HEK293T (cell line): ENCODE data around the gene LRGUK.
A peak's percentile ranks its signal among the peaks of the same experiment; 100 is the strongest.

ENCODE experiments used
- CTCF ChIA-PET: fragments of 350-600 bp; formaldehyde crosslinking; extraction: SDS; loops from one replicate; lab custom pipeline; 2021; ENCODE audit warnings: antibody characterized with exemption, inconsistent platforms; lab: Yijun Ruan, JAX
- POLR2A ChIA-PET: fragments of 350-600 bp; formaldehyde crosslinking; extraction: SDS; loops from one replicate; lab custom pipeline; 2020; ENCODE audit warnings: antibody characterized with exemption, inconsistent platforms; lab: Yijun Ruan, JAX
- DNase-seq: peaks from one replicate; pipeline ENCODE4 v3.0.0; 2012; ENCODE audit warnings: mixed read lengths; ENCODE audit errors: extremely low spot score
- ARNT ChIP-seq: fragments of 450-650 bp; IDR thresholded peaks from 2 replicates; pipeline ENCODE4 v1.6.1; 2017; ENCODE audit warnings: mild to moderate bottlenecking
- BHLHE40 ChIP-seq: fragments of 450-650 bp; IDR thresholded peaks from 2 replicates; pipeline ENCODE4 v1.6.1; 2016; ENCODE audit warnings: mild to moderate bottlenecking, moderate library complexity, borderline replicate concordance
- CTBP1 ChIP-seq: fragments of 450-650 bp; IDR thresholded peaks from 2 replicates; pipeline ENCODE4 v1.6.1; 2016; ENCODE audit warnings: borderline replicate concordance
- ELF4 ChIP-seq: fragments of 450-650 bp; IDR thresholded peaks from 2 replicates; pipeline ENCODE4 v1.6.1; 2017; ENCODE audit warnings: antibody characterized with exemption
- FOXA1 ChIP-seq: fragments of 450-650 bp; IDR thresholded peaks from 2 replicates; pipeline ENCODE4 v1.6.1; 2016; ENCODE audit warnings: mild to moderate bottlenecking
- FOXK2 ChIP-seq: fragments of 450-650 bp; IDR thresholded peaks from 2 replicates; pipeline ENCODE4 v1.6.1; 2016; ENCODE audit warnings: mild to moderate bottlenecking
- FOXM1 ChIP-seq: fragments of 450-650 bp; IDR thresholded peaks from 2 replicates; pipeline ENCODE4 v1.6.1; 2017; ENCODE audit warnings: mild to moderate bottlenecking, borderline replicate concordance
- HDGF ChIP-seq: fragments of 450-650 bp; IDR thresholded peaks from 2 replicates; pipeline ENCODE4 v1.6.1; 2017; ENCODE audit warnings: antibody characterized with exemption, borderline replicate concordance
- L3MBTL2 ChIP-seq: fragments of 450-650 bp; conservative IDR thresholded peaks from 2 replicates; pipeline ENCODE4 v1.6.1; 2016; ENCODE audit warnings: mild to moderate bottlenecking
- LEF1 ChIP-seq: fragments of 450-650 bp; IDR thresholded peaks from 2 replicates; pipeline ENCODE4 v1.6.1; 2017; ENCODE audit warnings: mild to moderate bottlenecking, borderline replicate concordance
- NFRKB ChIP-seq: fragments of 450-650 bp; IDR thresholded peaks from 2 replicates; pipeline ENCODE4 v1.6.1; 2016; ENCODE audit warnings: mild to moderate bottlenecking, moderate library complexity
- SP1 ChIP-seq: fragments of 450-650 bp; IDR thresholded peaks from 2 replicates; pipeline ENCODE4 v1.6.1; 2017
- SUZ12 ChIP-seq: fragments of 450-650 bp; IDR thresholded peaks from 2 replicates; pipeline ENCODE4 v1.6.1; 2016; ENCODE audit warnings: mild to moderate bottlenecking
- TARDBP ChIP-seq: fragments of 450-650 bp; IDR thresholded peaks from 2 replicates; pipeline ENCODE4 v1.6.1; 2016
- ZNF384 ChIP-seq: fragments of 450-650 bp; IDR thresholded peaks from 2 replicates; pipeline ENCODE4 v1.6.1; 2016
- TF ChIP-seq, protein P1 (sequence below): fragments of 450-650 bp; IDR thresholded peaks from 2 replicates; pipeline ENCODE4 v1.6.1; 2016

The LRGUK gene

DNA sequence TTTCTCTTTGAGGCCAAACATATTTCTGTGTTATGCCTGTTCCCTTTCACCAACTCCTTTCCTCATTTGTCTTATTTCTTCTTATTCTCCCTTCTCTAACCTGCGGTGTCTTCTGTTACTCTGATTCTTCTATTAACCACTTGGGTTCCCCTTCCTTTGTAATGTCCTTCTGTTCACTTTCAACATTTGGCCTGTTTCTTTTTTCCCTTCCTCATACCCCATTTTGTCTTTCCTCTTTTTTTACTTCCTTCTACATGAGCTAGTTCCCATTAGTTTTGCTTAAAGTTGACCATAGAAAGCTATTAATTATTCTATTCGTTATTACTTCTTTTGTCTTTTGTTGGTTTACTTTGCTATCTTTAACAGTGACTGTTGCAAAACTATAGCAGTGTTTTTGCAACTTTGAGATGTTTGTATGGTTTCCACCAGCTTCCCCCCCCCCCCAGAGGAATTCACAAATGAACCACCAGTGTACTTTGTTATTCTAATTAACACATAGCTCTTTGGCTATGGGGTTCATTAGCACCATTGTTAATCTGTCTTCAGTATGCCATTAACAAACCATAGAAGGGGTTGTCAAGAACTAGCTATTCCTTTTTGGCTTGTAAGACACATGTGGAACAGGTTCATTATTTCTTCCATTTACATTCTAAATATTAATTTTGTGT is 2.9 kb downstream of the LRGUK start:
- POLR2A ChIA-PET: no interaction called here
- CTCF ChIA-PET: no interaction called here
- no peak for DNase-seq
- TF ChIP-seq, protein P1, sequence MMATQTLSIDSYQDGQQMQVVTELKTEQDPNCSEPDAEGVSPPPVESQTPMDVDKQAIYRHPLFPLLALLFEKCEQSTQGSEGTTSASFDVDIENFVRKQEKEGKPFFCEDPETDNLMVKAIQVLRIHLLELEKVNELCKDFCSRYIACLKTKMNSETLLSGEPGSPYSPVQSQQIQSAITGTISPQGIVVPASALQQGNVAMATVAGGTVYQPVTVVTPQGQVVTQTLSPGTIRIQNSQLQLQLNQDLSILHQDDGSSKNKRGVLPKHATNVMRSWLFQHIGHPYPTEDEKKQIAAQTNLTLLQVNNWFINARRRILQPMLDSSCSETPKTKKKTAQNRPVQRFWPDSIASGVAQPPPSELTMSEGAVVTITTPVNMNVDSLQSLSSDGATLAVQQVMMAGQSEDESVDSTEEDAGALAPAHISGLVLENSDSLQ: no peak
- TF ChIP-seq CTBP1: no peak
- no peak for TF ChIP-seq L3MBTL2
- TF ChIP-seq SUZ12: no peak

DNA sequence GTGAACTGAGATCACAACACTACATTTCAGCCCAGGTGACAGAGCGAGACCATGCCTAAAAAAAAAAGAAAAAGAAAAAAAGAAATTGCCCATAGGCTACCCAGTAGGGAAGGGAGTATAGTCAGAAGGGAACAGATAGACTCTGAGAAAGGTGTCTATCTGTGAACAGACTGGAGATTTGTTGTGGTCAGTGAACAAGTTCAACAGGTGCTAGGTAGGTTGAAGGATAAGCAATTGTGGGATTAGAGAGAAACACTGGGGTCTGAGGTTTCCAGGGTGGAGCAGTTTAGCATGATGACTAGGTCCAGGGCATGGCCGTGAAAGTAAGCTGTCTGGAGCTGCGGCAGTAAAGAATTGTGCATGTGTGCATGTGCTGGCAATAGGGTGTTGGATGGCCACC is 6.9 kb downstream of the LRGUK start:
- ChIA-PET CTCF (no interaction called here), POLR2A (no interaction called here)
- no peak for TF ChIP-seq CTBP1
- no peak for TF ChIP-seq SUZ12
- TF ChIP-seq ZNF384: no peak
- no peak for TF ChIP-seq ELF4
- no peak for TF ChIP-seq SP1
- TF ChIP-seq FOXA1: no peak
- no peak for TF ChIP-seq HDGF
- no peak for DNase-seq

DNA sequence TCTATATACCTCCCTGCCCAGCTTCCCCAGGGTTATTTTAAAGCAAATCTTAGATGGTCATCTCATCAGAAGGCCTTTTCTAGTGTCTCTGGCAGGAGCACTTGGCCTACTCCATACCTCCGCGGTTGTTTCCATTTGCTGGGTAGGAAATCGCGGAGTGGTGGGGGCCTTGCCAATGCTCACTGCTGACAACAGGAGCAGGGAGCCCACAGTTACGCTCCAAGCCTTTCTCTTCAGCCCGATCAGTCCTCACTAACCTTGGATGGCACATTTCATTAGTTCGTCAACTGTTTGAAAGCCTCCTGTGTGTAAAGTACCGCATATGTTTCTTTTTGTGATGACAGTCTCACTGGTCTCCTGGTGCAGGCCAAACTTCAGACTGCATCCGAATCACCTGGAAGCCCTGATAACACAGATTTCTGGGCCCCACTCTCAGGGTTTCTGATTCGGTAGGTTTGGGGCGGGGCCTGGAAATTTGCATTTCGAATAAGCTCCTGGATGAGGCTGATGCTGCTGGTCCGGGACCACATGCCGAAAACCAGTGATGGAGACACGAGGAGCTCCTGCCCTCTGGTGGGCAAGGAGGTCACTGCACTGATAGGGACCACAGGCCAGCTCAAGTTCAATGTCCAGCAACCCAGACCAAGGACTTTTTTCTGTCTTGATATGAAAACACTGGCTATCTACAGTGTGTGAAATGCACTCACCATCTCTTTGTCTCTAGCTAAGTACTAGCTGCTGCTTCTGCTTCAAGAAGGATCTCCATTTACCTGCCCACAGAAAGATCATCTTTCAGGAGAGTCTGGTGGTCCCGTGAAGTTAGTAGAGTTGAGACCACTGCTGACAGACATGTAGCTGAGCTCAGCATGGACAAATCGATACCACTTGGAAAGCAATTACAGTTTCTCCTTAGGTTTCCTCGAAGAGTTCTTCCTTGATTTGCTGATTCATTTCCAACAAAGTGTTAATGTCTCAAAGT is 14.0 kb downstream of the LRGUK start:
- ChIA-PET POLR2A (no interaction called here), CTCF (interaction anchor here (0.7 to 1.3 kb wide), 10 partner anchors 8 to 1292 kb away, joined by 3 to 15 read pairs (median 4); partner anchors contain the start of gene LRGUK)
- no peak for TF ChIP-seq BHLHE40
- no peak for TF ChIP-seq SP1
- TF ChIP-seq, protein P1: no peak
- TF ChIP-seq L3MBTL2: no peak
- TF ChIP-seq ARNT: no peak
- no peak for TF ChIP-seq LEF1
- TF ChIP-seq ELF4: no peak
- peak; percentile 75 for DNase-seq

DNA sequence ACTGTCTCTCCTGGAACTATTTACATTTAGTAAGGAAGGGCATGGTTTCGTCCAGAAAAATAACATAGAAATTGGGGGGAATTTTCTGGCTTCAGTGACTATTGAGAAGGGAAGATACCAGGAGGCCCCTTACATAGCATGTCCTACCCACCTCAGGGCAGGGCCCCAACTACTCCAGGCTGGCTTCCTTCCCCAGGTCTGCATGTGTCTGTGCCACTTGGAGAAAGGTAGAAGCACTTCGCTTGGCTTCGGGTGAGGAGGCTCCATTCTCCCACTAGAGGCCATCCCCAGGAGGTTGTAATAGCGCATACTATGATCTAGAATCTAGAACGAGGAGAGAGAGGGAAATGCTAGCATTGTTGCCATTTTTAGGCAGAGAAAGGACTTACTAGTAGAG is 14.7 kb downstream of the LRGUK start:
- TF ChIP-seq BHLHE40 (no peak), ELF4 (no peak), TARDBP (no peak), FOXK2 (no peak), FOXA1 (no peak), FOXM1 (no peak), L3MBTL2 (no peak), LEF1 (no peak), CTBP1 (no peak)
- ChIA-PET POLR2A (no interaction called here), CTCF (interaction anchor here (0.8 to 1.3 kb wide), 8 partner anchors 8 to 216 kb away, joined by 3 to 15 read pairs (median 4); partner anchors contain the start of gene LRGUK)
- no peak for DNase-seq

DNA sequence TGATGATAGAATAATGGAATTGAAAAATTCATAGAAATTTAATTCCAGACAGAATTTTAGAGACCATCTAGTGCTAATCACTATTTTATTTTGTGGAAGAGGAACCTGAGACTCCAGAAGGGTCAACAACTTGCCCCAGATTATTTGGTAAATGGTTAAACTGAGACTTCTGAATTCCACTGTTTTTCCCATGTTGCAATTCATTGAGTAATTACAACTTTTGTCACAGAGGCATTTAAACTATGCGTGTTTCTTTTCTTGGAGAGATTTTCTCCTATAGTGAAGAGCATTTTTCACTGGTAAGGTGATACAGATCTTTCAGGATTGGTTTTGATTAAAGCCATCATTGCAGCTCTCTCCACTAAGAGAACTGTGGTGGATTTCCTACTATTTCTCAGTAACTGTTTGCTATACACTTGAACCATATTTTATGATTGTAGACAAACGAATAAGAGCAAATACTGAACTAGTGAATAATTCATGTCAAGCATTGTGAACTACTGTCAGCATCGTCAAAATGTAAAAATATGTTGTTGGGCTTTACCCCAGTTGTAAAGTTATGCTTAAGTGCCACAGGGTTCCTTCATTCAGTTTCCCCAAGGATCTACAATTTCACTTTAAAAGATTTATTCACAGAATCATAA is 26.5 kb downstream of the LRGUK start:
- DNase-seq: no peak
- ChIA-PET POLR2A (no interaction called here), CTCF (interaction anchor here (2.0 kb wide), 1 partner anchor 12 kb away, joined by 7 read pairs; no protein-coding TSS in a partner anchor)
- TF ChIP-seq FOXK2 (no peak), ARNT (no peak), NFRKB (no peak), SP1 (no peak), BHLHE40 (no peak), FOXM1 (no peak), SUZ12 (no peak), ELF4 (no peak), CTBP1 (no peak), TARDBP (no peak), HDGF (no peak), L3MBTL2 (no peak), FOXA1 (no peak), ZNF384 (no peak), LEF1 (no peak)
- TF ChIP-seq, protein P1: no peak

DNA sequence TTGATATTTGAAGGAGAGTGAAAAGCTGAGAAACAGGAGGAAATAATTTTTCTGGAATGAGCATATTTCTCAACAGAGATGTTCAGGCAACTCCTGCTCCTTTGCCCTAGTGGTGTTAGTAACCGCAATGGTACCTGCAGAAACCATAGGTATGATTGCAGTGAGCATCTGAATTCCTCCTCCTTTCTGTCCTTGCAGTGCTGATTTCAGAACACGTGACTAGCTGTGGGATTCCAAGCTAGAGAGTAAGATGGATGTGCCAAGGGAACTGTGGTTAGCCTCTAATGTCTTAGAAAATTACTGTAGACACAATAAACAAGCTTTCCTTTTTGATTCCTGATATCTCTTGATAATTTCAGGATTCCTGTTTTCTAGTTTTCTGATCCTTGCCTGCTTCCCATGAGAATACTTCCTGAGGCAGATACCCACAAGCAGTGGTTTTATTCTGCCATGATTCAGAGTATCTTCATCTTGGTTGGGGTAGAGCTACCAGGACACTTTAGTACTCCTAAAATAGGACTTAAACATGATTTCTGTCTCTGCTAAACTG is 27.5 kb downstream of the LRGUK start:
- POLR2A ChIA-PET: no interaction called here
- TF ChIP-seq SP1 (no peak), FOXK2 (no peak), ELF4 (no peak), HDGF (no peak), ARNT (no peak), ZNF384 (no peak), L3MBTL2 (no peak), LEF1 (no peak), FOXM1 (no peak), TARDBP (no peak), BHLHE40 (no peak), SUZ12 (no peak)
- TF ChIP-seq, protein P1: no peak
- CTCF ChIA-PET: interaction anchor here (2.0 kb wide), 1 partner anchor 13 kb away, joined by 7 read pairs; no protein-coding TSS in a partner anchor
- no peak for DNase-seq
